IPS DF 4.7 (cell line): ENCODE measurements around the gene SLC12A9.
"Not testable (repeated sequence)": the region's sequence is repeated elsewhere in the genome, so short reads cannot be mapped to it uniquely, and the experiment has no call there.

ENCODE experiments used
- DNase-seq: peaks from one replicate; pipeline ENCODE4 v3.0.0-alpha.2; 2013; ENCODE audit warnings: low spot score; ENCODE audit errors: extremely low read depth

SLC12A9 gene

GRCh38 chr7:100895701-100895955 is 43.1 kb downstream of the SLC12A9 start, which contains the start of gene ACHE:
Gene ACHE, minus strand, starts transcription at chr7:100895888. Its CDS starts 1,656 bp downstream, at chr7:100894232.
- DNase-seq = no peak

- no peak for DNase-seq
Measured at GRCh38 chr7:100895956-100896731, 43.6 kb downstream of the SLC12A9 start.

GRCh38 chr7:100896732-100897608 is 44.5 kb downstream of the SLC12A9 start:
- no peak for DNase-seq

GRCh38 chr7:100897772-100898454 is 45.4 kb downstream of the SLC12A9 start:
- DNase-seq = no peak

- DNase-seq = no peak
Measured at GRCh38 chr7:100899432-100899831, 46.9 kb downstream of the SLC12A9 start.

GRCh38 chr7:100900978-100901377 is 48.5 kb downstream of the SLC12A9 start:
- no peak for DNase-seq

GRCh38 chr7:100901921-100902332 is 49.4 kb downstream of the SLC12A9 start:
- DNase-seq = no peak

- no peak for DNase-seq
Measured at GRCh38 chr7:100902638-100903037, 50.1 kb downstream of the SLC12A9 start.

GRCh38 chr7:100908512-100908911 is 56.0 kb downstream of the SLC12A9 start:
- no peak for DNase-seq

- not testable (repeated sequence) for DNase-seq
Measured at GRCh38 chr7:100910443-100910842, 57.9 kb downstream of the SLC12A9 start.

- DNase-seq = no peak
Measured at GRCh38 chr7:100911484-100911883, 59.0 kb downstream of the SLC12A9 start.

GRCh38 chr7:100914208-100914878 is 61.8 kb downstream of the SLC12A9 start:
- no peak for DNase-seq

GRCh38 chr7:100914879-100915447 is 62.5 kb downstream of the SLC12A9 start:
- no peak for DNase-seq
